H9 (cell line): Measurements from ENCODE around the gene PROKR1. TPM values are rescaled to one million over a fixed set of nuclear protein-coding genes. Genes with fewer than 3 reads are reported as not detected.

ENCODE experiments used
- DNase-seq: peaks from one replicate; pipeline ENCODE4 v3.0.0-alpha.2; 2017
- H2AFZ ChIP-seq: one replicate; pipeline ENCODE4 v1.6.1; 2013; ENCODE audit warnings: mild to moderate bottlenecking, low read length, control low read depth, moderate library complexity
- H2AK5ac ChIP-seq: 2 replicates; pipeline ENCODE4 v1.6.1; 2013; ENCODE audit warnings: low read length, control low read depth, mixed read lengths; ENCODE audit not compliant: insufficient read length
- H2BK120ac ChIP-seq: one replicate; pipeline ENCODE4 v1.6.1; 2013; ENCODE audit warnings: low read depth, mild to moderate bottlenecking, low read length, control low read depth, inconsistent platforms; ENCODE audit not compliant: poor library complexity, severe bottlenecking
- H2BK12ac ChIP-seq: 2 replicates; pipeline ENCODE4 v1.6.1; 2013; ENCODE audit warnings: low read length, control low read depth, mixed read lengths, low read depth; ENCODE audit not compliant: insufficient read length
- H2BK15ac ChIP-seq: 2 replicates; pipeline ENCODE4 v1.6.1; 2013; ENCODE audit warnings: low read depth, low read length, control low read depth
- H2BK20ac ChIP-seq: one replicate; pipeline ENCODE4 v1.6.1; 2013; ENCODE audit warnings: low read depth, mild to moderate bottlenecking, low read length, control low read depth, inconsistent platforms; ENCODE audit not compliant: poor library complexity, severe bottlenecking
- H2BK5ac ChIP-seq: 2 replicates; pipeline ENCODE4 v1.6.1; 2013; ENCODE audit warnings: low read length, control low read depth, mixed read lengths; ENCODE audit not compliant: insufficient read length
- H3K14ac ChIP-seq: 2 replicates; pipeline ENCODE4 v1.6.1; 2013; ENCODE audit warnings: low read length, control low read depth; ENCODE audit not compliant: insufficient read depth
- H3K18ac ChIP-seq: 2 replicates; pipeline ENCODE4 v1.6.1; 2013; ENCODE audit warnings: low read depth, mild to moderate bottlenecking, mixed read lengths, low read length, control low read depth; ENCODE audit not compliant: insufficient read length
- H3K23ac ChIP-seq: 2 replicates; pipeline ENCODE4 v1.6.1; 2013; ENCODE audit warnings: low read length, control low read depth, mixed read lengths, low read depth; ENCODE audit not compliant: insufficient read length
- H3K23me2 ChIP-seq: 2 replicates; pipeline ENCODE4 v1.6.1; 2013; ENCODE audit warnings: low read depth, mild to moderate bottlenecking, mixed read lengths, low read length, control low read depth; ENCODE audit not compliant: insufficient read length, poor library complexity, severe bottlenecking
- H3K27ac ChIP-seq: 2 replicates; pipeline ENCODE4 v1.5.1; 2013; ENCODE audit warnings: low read length, control low read depth, mixed read lengths, low read depth; ENCODE audit not compliant: insufficient read length
- H3K27me3 ChIP-seq: 2 replicates; pipeline ENCODE4 v1.6.1; 2013; ENCODE audit warnings: low read length, control low read depth, inconsistent platforms; ENCODE audit not compliant: insufficient read depth
- H3K4ac ChIP-seq: 2 replicates; pipeline ENCODE4 v1.6.1; 2013; ENCODE audit warnings: low read depth, mild to moderate bottlenecking, control low read depth, inconsistent platforms, low read length, moderate library complexity
- H3K4me1 ChIP-seq: 2 replicates; pipeline ENCODE4 v1.6.1; 2013; ENCODE audit warnings: low read length, control low read depth, inconsistent platforms; ENCODE audit not compliant: insufficient read depth
- H3K4me2 ChIP-seq: 2 replicates; pipeline ENCODE4 v1.6.1; 2013; ENCODE audit warnings: low read length, control low read depth, mixed read lengths; ENCODE audit not compliant: insufficient read length, insufficient read depth
- H3K56ac ChIP-seq: 2 replicates; pipeline ENCODE4 v1.6.1; 2013; ENCODE audit warnings: low read depth, mild to moderate bottlenecking, mixed read lengths, low read length, control low read depth; ENCODE audit not compliant: insufficient read length
- H3K79me1 ChIP-seq: 2 replicates; pipeline ENCODE4 v1.6.1; 2013; ENCODE audit warnings: low read depth, mild to moderate bottlenecking, moderate library complexity, low read length, control low read depth, inconsistent platforms; ENCODE audit not compliant: insufficient read depth, poor library complexity, severe bottlenecking
- H3K79me2 ChIP-seq: 2 replicates; pipeline ENCODE4 v1.6.1; 2013; ENCODE audit warnings: low read length, control low read depth, inconsistent platforms; ENCODE audit not compliant: insufficient read depth
- H3K9ac ChIP-seq: 2 replicates; pipeline ENCODE4 v1.6.1; 2013; ENCODE audit warnings: low read length, control low read depth, mixed read lengths; ENCODE audit not compliant: insufficient read length; ENCODE audit errors: extremely low read depth
- H3K9me3 ChIP-seq: one replicate; pipeline ENCODE4 v1.6.1; 2013; ENCODE audit warnings: low read depth, low read length, inconsistent platforms; ENCODE audit not compliant: control insufficient read depth
- H3T11ph ChIP-seq: one replicate; pipeline ENCODE4 v1.6.1; 2013; ENCODE audit warnings: mild to moderate bottlenecking, low read length, control low read depth, inconsistent platforms
- H4K20me1 ChIP-seq: one replicate; pipeline ENCODE4 v1.6.1; 2013; ENCODE audit not compliant: control insufficient read depth, insufficient read length, insufficient read depth
- H4K5ac ChIP-seq: 2 replicates; pipeline ENCODE4 v1.6.1; 2013; ENCODE audit warnings: low read depth, mild to moderate bottlenecking, mixed read lengths, low read length, control low read depth; ENCODE audit not compliant: insufficient read length
- H4K8ac ChIP-seq: replicated peaks from 2 replicates; pipeline ENCODE4 v1.6.1; 2013; ENCODE audit warnings: low read length, control low read depth, mixed read lengths, low read depth; ENCODE audit not compliant: insufficient read length
- H4K91ac ChIP-seq: 2 replicates; pipeline ENCODE4 v1.6.1; 2013; ENCODE audit warnings: low read depth, mild to moderate bottlenecking, moderate library complexity, mixed read lengths, low read length, control low read depth; ENCODE audit not compliant: insufficient read length
- H3K27ac Mint-ChIP-seq, 3 experiments: 2 replicates in 2 of 3; 3 replicates in 1 of 3; pipeline ENCODE4 v1.8.0; 2020 to 2021; ENCODE audit warnings: mixed read lengths in 3 of 3, mild to moderate bottlenecking in 1 of 3, moderate library complexity in 1 of 3
- H3K27me3 Mint-ChIP-seq: 2 replicates; pipeline ENCODE4 v1.8.0; 2021; ENCODE audit warnings: low read depth, mild to moderate bottlenecking, moderate library complexity, mixed read lengths
- H3K36me3 Mint-ChIP-seq, 3 experiments: 2 replicates in 2 of 3; 3 replicates in 1 of 3; pipeline ENCODE4 v1.8.0; 2020 to 2021; ENCODE audit warnings: low read depth in 3 of 3, mixed read lengths in 3 of 3; ENCODE audit not compliant: insufficient read depth in 1 of 3
- H3K4me1 Mint-ChIP-seq, 2 experiments: 2 replicates each; pipeline ENCODE4 v1.8.0; 2020; ENCODE audit warnings: mixed read lengths in 2 of 2
- H3K4me3 Mint-ChIP-seq, 2 experiments: 2 replicates in 1 of 2; 3 replicates in 1 of 2; pipeline ENCODE4 v1.8.0; 2020 to 2021; ENCODE audit warnings: mild to moderate bottlenecking in 2 of 2, mixed read lengths in 2 of 2, moderate library complexity in 1 of 2
- H3K9me3 Mint-ChIP-seq, 2 experiments: 2 replicates in 1 of 2; 3 replicates in 1 of 2; pipeline ENCODE4 v1.8.0; 2020; ENCODE audit warnings: mild to moderate bottlenecking in 2 of 2, mixed read lengths in 2 of 2, moderate library complexity in 1 of 2
- WGBS: extraction: QIAGEN DNeasy Blood & Tissue Kit; methylation state at CpG from one replicate; pipeline ENCODE4 v1.1.7; 2013; ENCODE audit warnings: missing lambda C conversion rate, low lambda C conversion rate, mixed read lengths; ENCODE audit not compliant: insufficient read length; ENCODE audit errors: extremely low coverage; 5-methylcytosine and 5-hydroxymethylcytosine counted together
- total RNA-seq: library from RNA; stranded (reverse); gene quantifications from 2 replicates; pipeline ENCODE4 v1.2.1, GENCODE V29; 2021
- TF ChIP-seq, protein P1 (sequence below): fragments of 200-600 bp; sonication (generic); conservative IDR thresholded peaks from 3 replicates; pipeline ENCODE4 v1.8.0; 2021; ENCODE audit warnings: antibody characterized with exemption, mild to moderate bottlenecking

The PROKR1 gene
- total RNA-seq, 1 experiment from 2014 or later: 1.5 TPM

DNA sequence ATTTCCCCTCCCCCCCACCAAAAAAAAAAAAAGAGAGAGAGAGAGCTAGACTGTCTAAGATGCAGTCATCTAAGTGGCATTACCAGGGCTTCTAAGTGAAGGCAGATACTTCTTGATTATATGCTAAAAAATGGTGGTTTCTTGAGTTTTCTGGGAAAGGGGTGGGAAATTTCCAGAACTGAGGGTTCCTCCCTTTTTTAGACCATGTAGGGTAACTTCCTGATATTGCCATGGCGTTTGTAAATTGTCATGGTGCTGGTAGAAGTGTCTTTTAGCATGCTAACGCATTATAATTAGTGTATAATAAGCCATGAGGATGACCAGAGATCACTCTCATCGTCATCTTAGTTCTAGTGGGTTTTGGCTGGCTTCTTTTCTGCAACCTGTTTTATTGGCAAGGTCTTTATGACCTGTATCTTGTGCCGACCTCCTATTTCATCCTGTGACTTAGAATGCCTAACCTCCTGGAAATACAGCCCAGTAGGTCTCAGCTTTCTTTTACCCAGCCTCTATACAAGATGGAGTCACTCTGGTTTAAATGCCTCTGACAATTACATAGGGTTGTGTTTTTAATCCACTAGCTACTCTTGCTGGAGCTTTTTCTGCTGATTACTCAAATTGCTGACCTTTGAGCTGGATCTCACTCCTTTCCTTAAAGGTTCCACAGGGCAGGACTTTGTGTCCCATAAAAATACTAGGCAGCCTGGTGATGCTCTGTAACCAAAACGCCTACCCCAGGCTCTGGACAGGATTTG, 30.4 kb upstream of the PROKR1 start:
- Histone ChIP-seq H3T11ph (no peak overlapping the region), H4K20me1 (no peaks in the 10 kb centered on the region), H3K14ac (no peak overlapping the region), H3K56ac (no peak overlapping the region), H3K27me3 (no peaks in the 10 kb centered on the region), H3K9ac (no peak overlapping the region), H3K18ac (no peak overlapping the region), H2BK20ac (no peak overlapping the region), H3K9me3 (no peaks in the 10 kb centered on the region), H3K23me2 (no peaks in the 10 kb centered on the region), H3K79me2 (no peaks in the 10 kb centered on the region), H4K8ac (no peak overlapping the region), H3K4ac (no peak overlapping the region), H4K5ac (no peak overlapping the region), H2BK15ac (no peak overlapping the region), H3K27ac (no peak overlapping the region), H2AK5ac (no peak overlapping the region), H3K4me1 (no peaks in the 10 kb centered on the region), H2BK12ac (no peak overlapping the region), H2AFZ (no peak overlapping the region), H2BK120ac (no peak overlapping the region), H2BK5ac (no peak overlapping the region), H3K4me2 (no peak overlapping the region), H3K79me1 (no peaks in the 10 kb centered on the region), H4K91ac (no peak overlapping the region), H3K23ac (no peak overlapping the region)
- Mint-ChIP-seq H3K27ac (no peak overlapping the region), H3K36me3 (peaks cover 9 to 31% (median 16%) of the 10 kb centered on the region in 3 experiments), H3K4me1 (peaks cover 2 to 5% of the 10 kb centered on the region in 2 experiments; a peak in 2 of 4 replicates), H3K4me3 (no peak overlapping the region), H3K9me3 (peaks cover 23 to 35% of the 10 kb centered on the region in 2 experiments), H3K27me3 (no peaks in the 10 kb centered on the region)
- no peak for DNase-seq
- TF ChIP-seq, protein P1, sequence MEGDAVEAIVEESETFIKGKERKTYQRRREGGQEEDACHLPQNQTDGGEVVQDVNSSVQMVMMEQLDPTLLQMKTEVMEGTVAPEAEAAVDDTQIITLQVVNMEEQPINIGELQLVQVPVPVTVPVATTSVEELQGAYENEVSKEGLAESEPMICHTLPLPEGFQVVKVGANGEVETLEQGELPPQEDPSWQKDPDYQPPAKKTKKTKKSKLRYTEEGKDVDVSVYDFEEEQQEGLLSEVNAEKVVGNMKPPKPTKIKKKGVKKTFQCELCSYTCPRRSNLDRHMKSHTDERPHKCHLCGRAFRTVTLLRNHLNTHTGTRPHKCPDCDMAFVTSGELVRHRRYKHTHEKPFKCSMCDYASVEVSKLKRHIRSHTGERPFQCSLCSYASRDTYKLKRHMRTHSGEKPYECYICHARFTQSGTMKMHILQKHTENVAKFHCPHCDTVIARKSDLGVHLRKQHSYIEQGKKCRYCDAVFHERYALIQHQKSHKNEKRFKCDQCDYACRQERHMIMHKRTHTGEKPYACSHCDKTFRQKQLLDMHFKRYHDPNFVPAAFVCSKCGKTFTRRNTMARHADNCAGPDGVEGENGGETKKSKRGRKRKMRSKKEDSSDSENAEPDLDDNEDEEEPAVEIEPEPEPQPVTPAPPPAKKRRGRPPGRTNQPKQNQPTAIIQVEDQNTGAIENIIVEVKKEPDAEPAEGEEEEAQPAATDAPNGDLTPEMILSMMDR: no peak
- WGBS: no CpG with 5 or more reads among the region's 5 CpGs
